ENCODE data around the gene PHF2.

The PHF2 gene

DNA sequence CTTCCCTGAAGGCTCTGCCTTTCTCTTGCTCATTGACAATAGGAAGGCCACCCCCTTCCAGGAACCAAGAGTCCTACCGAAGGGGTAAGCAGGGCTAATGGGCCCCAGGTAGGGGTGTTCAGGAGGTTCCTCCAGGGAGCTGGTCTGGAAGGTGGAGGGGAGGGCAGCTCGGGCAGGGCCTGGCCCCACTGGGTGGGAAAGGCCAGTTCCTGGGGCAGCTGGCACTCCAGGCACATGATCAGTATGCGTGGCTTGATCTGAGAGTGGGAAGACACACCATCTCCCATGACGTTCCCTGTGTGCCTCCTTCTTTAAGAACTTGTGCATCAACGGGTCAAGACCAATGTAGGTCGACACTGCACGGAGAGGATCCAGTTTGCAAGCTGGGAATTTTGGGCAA lies 149.8 kb downstream of the PHF2 start:
- ChIA-PET POLR2A (no interaction called here), CTCF (no interaction called here)
- Histone ChIP-seq H3K27ac (ENCODE audit: extremely low read depth, low read depth, low read length) (no peak overlapping the region), H3K36me3 (ENCODE audit: control insufficient read depth in 2 of 2, insufficient read depth in 1 of 2, low read length in 2 of 2) (no peaks in the 10 kb centered on the region), H3K4me3 (ENCODE audit: low read depth, low read length) (no peak overlapping the region), H3K4me1 (ENCODE audit: control insufficient read depth, insufficient read depth, low read length) (no peaks in the 10 kb centered on the region), H3K9me3 (ENCODE audit: control insufficient read depth, insufficient read depth, low read depth, low read length) (no peaks in the 10 kb centered on the region)
- TF ChIP-seq ZSCAN18 (tag by site-specific recombination; IDR thresholded peaks at IDR 0.05) = no peak
- TF ChIP-seq ZNF48 (tag by site-specific recombination; IDR thresholded peaks at IDR 0.05) = no peak
- TF ChIP-seq, protein P1, sequence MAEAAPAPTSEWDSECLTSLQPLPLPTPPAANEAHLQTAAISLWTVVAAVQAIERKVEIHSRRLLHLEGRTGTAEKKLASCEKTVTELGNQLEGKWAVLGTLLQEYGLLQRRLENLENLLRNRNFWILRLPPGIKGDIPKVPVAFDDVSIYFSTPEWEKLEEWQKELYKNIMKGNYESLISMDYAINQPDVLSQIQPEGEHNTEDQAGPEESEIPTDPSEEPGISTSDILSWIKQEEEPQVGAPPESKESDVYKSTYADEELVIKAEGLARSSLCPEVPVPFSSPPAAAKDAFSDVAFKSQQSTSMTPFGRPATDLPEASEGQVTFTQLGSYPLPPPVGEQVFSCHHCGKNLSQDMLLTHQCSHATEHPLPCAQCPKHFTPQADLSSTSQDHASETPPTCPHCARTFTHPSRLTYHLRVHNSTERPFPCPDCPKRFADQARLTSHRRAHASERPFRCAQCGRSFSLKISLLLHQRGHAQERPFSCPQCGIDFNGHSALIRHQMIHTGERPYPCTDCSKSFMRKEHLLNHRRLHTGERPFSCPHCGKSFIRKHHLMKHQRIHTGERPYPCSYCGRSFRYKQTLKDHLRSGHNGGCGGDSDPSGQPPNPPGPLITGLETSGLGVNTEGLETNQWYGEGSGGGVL (tag by site-specific recombination; IDR thresholded peaks at IDR 0.05) = no peak
- TF ChIP-seq ZNF777 (tag by site-specific recombination; IDR thresholded peaks at IDR 0.05; ENCODE audit: borderline replicate concordance) = no peak
- TF ChIP-seq ZFP41 (tag by site-specific recombination; IDR thresholded peaks at IDR 0.05; ENCODE audit: borderline replicate concordance) = no peak
- TF ChIP-seq ZNF280D (tag by site-specific recombination; IDR thresholded peaks at IDR 0.05) = no peak
- TF ChIP-seq ZNF548 (tag by site-specific recombination; IDR thresholded peaks at IDR 0.05) = no peak
- no peak for TF ChIP-seq ZNF335 (tag by site-specific recombination; conservative IDR thresholded peaks at IDR 0.05)
- no peak for TF ChIP-seq IKZF3 (tag by site-specific recombination; IDR thresholded peaks at IDR 0.05)
- no peak for TF ChIP-seq ZBTB1 (tag by site-specific recombination; IDR thresholded peaks at IDR 0.05)
- no peak for TF ChIP-seq ZNF292 (tag by site-specific recombination; IDR thresholded peaks at IDR 0.05; ENCODE audit: borderline replicate concordance, low read depth)
- no peak for TF ChIP-seq ZBTB44 (tag by site-specific recombination; IDR thresholded peaks at IDR 0.05)
- no peak for TF ChIP-seq ZXDB (tag by site-specific recombination; IDR thresholded peaks at IDR 0.05)
- no peak for TF ChIP-seq MEIS1 (CRISPR knock-in tag; IDR thresholded peaks at IDR 0.05; ENCODE audit: borderline replicate concordance)
- no peak for TF ChIP-seq ZBTB8A (tag by site-specific recombination; IDR thresholded peaks at IDR 0.05)
- TF ChIP-seq ZNF621 (tag by site-specific recombination; IDR thresholded peaks at IDR 0.05) = no peak
- no peak for TF ChIP-seq ZNF132 (tag by site-specific recombination; IDR thresholded peaks at IDR 0.05; ENCODE audit: borderline replicate concordance)
- no peak for TF ChIP-seq ZNF530 (tag by site-specific recombination; IDR thresholded peaks at IDR 0.05; ENCODE audit: low read depth)

Data from HEK293 (cell line).